ENCODE data around the gene RAET1L. TPM values are rescaled to one million over a fixed set of nuclear protein-coding genes. Genes with fewer than 3 reads are reported as not detected.
"Not testable (repeated sequence)": the region's sequence is repeated elsewhere in the genome, so short reads cannot be mapped to it uniquely, and the experiment has no call there.

The RAET1L gene
- total RNA-seq, 4 donors from 2014 or later = not detected

DNA sequence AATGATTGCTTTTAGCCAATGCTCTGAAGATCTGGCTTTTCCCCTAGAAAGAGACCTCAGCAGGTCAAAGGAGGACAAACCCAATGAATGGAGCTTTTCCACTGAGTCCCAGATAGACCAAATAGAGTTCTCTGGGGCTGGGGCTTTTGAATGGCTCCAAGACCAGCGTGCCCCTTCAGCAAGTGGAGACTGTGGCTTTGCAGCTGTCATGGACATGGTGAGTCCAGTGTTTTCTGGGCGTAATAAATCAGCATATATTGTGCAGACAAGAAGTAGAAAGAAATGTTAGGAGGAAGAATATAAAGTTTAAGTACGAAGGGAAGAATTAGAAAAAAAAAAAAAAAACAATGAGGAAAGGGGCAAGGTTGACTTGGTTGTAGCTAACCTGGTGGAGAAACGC lies 33.5 kb downstream of the RAET1L start:
- Histone ChIP-seq H3K4me3 (no peak overlapping the region), H3K4me1 (peaks cover 0 to 19% (median 6%) of the 10 kb centered on the region in 4 donors), H3K9me3 (peaks cover 0 to 7% (median 0%) of the 10 kb centered on the region in 4 donors), H3K36me3 (no peaks in the 10 kb centered on the region), H3K27ac (no peak overlapping the region), H3K27me3 (peaks cover 0 to 42% of the 10 kb centered on the region in 2 donors)
- DNase-seq = no peak
- TF ChIP-seq POLR2A (IDR thresholded peaks at IDR 0.05) = no peak
- TF ChIP-seq, protein P1, sequence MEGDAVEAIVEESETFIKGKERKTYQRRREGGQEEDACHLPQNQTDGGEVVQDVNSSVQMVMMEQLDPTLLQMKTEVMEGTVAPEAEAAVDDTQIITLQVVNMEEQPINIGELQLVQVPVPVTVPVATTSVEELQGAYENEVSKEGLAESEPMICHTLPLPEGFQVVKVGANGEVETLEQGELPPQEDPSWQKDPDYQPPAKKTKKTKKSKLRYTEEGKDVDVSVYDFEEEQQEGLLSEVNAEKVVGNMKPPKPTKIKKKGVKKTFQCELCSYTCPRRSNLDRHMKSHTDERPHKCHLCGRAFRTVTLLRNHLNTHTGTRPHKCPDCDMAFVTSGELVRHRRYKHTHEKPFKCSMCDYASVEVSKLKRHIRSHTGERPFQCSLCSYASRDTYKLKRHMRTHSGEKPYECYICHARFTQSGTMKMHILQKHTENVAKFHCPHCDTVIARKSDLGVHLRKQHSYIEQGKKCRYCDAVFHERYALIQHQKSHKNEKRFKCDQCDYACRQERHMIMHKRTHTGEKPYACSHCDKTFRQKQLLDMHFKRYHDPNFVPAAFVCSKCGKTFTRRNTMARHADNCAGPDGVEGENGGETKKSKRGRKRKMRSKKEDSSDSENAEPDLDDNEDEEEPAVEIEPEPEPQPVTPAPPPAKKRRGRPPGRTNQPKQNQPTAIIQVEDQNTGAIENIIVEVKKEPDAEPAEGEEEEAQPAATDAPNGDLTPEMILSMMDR (IDR thresholded peaks at IDR 0.05) = no peak

DNA sequence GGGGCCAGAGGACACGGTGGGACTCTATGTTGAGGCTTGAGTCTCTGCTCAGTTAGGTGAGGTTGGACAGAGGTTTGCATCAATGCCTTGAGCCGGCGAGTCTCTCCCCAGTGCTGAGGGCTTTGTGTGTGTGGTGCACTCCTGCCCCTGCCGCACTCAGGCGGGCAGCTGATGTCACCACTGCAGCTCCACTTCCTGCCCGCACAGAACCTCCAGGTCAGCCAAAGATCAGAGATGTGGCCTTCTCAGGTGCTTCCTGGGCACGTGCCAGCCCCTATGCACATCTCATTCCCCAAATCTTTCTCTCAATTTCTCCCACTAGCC lies 33.9 kb downstream of the RAET1L start:
- H3K36me3 ChIP-seq, H3K9me3 ChIP-seq, H3K27ac ChIP-seq: not testable (repeated sequence)
- Histone ChIP-seq H3K27me3 (peaks cover 0 to 46% of the 10 kb centered on the region in 2 donors), H3K4me3 (peak overlapping the region in 1 of 4 donors; percentile 32), H3K4me1 (peaks cover 0 to 19% (median 6%) of the 10 kb centered on the region in 4 donors)
- peak in 1 of 3 donors; percentile 19 for DNase-seq

DNA sequence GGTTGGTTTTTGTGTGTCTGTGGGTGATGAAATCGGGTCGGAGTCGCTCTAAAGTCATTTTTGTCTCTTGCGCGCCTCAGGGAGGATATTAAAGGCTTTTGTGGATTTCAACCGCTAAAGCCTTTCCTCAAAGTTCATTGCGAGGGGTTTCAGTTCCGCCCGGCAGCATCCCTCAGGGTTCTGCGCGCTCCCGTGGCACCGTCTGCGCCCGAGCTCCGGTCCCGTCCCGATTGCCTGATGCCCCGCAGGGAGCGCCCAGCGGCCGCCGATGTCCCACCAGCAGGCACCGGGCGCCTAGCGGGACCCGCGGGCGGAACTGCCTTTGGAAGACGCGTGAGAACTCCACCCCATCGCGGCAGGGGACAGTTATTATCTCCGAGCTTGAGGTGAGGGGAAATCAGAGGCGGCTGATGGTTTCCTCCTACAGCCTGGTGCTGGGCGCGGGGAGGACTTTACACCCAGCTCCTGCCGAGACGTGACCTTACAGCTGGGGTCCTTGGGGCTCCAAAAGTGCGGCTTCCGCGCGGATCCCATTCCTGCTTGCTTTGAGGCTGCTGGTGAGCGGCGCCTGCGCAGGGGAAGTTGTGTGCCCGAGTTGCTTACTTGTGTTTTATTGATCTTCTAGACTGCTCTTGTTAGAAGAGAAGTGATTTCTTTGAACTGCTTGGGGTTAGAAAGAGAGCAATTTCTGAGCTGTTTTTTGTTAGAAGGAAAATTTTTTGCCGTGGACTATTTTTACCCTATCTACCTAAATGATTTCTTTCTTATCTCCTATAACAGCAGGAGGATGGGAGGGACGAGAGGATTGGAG lies 34.5 kb downstream of the RAET1L start:
- TF ChIP-seq, protein P1 (IDR thresholded peaks at IDR 0.05) = no peak
- Histone ChIP-seq H3K4me1 (peaks cover 0 to 19% (median 6%) of the 10 kb centered on the region in 4 donors), H3K36me3 (no peaks in the 10 kb centered on the region), H3K27me3 (peaks cover 0 to 50% of the 10 kb centered on the region in 2 donors), H3K4me3 (peak overlapping the region; percentile 20 to 49 (median 38)), H3K27ac (no peak overlapping the region), H3K9me3 (peaks cover 0 to 7% (median 0%) of the 10 kb centered on the region in 4 donors)
- DNase-seq = peak in 2 of 3 donors; percentile 24 to 52

DNA sequence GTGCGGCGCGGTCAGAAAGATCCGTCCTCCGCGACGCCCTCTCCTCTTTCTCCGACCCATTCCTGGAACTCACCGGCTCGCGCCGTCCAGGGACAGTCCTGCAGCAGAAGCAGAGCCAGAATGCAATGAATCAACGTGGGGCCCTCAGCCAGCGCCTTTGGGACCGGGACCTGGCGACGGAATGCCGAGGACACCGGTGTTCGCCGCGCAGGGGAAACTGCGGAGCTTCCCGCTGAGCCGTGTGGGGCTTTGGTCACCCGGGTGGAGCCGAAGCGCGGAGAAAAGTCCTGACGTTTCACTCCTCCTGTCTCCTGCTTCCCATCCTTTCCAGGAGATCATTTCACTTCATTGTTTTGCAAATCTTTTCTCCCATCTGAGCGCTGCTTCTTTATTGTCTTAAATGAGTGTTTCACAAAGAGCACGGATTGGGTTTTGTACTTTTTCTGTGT lies 35.1 kb downstream of the RAET1L start:
- peaks cover 0 to 19% (median 6%) of the 10 kb centered on the region in 4 donors for H3K4me1 ChIP-seq
- no peak for TF ChIP-seq POLR2A (IDR thresholded peaks at IDR 0.05)
- TF ChIP-seq, protein P1 (IDR thresholded peaks at IDR 0.05) = no peak
- H3K9me3 ChIP-seq = peaks cover 0 to 7% (median 0%) of the 10 kb centered on the region in 4 donors
- no peaks in the 10 kb centered on the region for H3K36me3 ChIP-seq
- no peak overlapping the region for H3K27ac ChIP-seq
- peaks cover 0 to 50% of the 10 kb centered on the region in 2 donors for H3K27me3 ChIP-seq
- H3K4me3 ChIP-seq = peak overlapping the region in 2 of 4 donors; percentile 32 to 49
- no peak for DNase-seq

DNA sequence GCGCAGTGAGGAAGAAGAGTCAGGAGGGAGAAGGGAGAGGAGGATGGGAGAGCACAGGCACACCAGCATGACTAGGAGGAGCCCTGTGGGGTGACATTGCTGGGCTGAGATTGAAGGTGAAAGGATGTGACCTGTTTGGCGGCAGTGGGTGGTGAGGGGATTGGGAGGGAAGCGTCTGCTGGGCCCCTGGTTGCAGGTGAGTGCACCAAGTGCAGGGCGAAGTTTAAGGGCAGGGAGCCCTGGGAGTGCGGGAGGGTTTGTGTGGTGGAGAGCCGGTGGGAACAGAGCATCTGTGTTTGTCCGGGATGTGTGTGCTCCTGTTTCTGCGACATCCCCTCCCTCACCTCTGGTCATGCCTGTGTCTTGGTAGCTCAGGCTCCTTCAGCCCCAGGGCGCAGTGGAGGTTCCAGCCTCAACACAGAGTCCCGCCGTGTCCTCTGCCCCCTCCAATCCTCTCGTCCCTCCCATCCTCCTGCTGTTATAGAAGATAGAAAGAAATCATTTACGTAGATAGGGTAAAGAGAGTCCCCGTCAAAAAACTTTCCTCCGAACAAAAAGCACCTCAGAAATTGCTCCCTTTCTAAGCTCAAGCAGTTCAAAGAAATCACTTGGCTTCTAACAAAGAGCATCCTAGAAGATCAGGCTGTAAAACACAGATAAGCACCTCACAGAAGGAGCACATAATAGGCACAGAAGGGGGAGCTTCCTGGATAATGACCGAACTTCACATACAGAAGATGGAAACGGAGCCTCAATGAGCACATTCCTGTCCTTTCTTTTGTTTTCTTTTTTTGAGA lies 36.6 kb downstream of the RAET1L start:
- no peak overlapping the region for H3K27ac ChIP-seq
- H3K36me3 ChIP-seq = no peaks in the 10 kb centered on the region
- peaks cover 0 to 54% of the 10 kb centered on the region in 2 donors for H3K27me3 ChIP-seq
- peaks cover 0 to 19% (median 6%) of the 10 kb centered on the region in 4 donors for H3K4me1 ChIP-seq
- no peak overlapping the region for H3K4me3 ChIP-seq
- TF ChIP-seq, protein P1 (IDR thresholded peaks at IDR 0.05) = no peak
- TF ChIP-seq POLR2A (IDR thresholded peaks at IDR 0.05) = no peak
- no peak for DNase-seq
- H3K9me3 ChIP-seq = peaks cover 0 to 7% (median 0%) of the 10 kb centered on the region in 4 donors

Measured in Peyer's patch (tissue), 4 donors.